Measurements from ENCODE around the gene BLVRB.

BLVRB gene

DNA sequence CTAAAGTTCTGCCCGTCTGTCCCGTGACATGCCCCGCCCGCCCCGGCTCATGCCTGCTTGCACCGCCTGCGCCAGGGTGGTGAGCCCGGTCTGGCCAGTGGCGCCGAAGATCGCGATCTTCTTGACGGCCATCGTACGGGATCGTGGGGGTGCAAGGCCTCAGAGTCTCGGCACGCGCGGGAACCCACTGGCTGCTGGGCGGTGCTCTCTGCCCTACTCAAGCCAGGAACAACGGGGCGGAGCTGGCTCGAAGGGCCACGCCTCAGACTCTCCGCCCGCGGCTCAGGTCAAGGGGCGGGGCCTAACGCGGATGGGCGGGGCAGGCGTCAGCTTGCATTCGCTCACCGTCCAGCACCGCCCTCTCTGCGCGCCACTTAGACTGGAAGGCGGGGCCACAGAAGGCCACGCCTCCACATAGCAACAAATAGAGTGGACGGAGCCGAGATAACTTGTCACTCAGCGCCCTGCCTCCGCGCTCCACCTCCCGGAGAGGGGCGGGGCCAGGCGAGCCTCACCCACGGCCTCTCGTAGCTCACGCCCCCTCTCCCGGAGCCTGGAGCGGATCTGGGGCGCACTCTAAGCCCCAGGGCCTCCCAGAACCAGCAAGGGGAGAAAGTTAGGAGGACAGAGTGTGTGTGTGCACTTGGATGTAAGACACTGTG lies at the start of gene BLVRB:
TSS of gene BLVRB (minus strand) at position 189 of the 662 bp plus-strand sequence. CDS start at position 132, 57 bp downstream.
- Histone ChIP-seq H3K79me2 (ENCODE audit: control insufficient read depth, insufficient read depth, low read length, unreplicated experiment) (peaks cover 9% of the 10 kb centered on the region), H2AFZ (ENCODE audit: low read length, unreplicated experiment) (peak within 1 kb of the TSS; percentile 71), H3K4me1 (ENCODE audit: control insufficient read depth, insufficient read depth, low read length, unreplicated experiment) (peaks cover 13% of the 10 kb centered on the region), H3K36me3 (ENCODE audit: insufficient read depth, low read length) (no peaks in the 10 kb centered on the region), H3K27ac (ENCODE audit: low read depth, low read length) (peak within 1 kb of the TSS; percentile 71), H3K4me3 (ENCODE audit: low read depth, low read length) (peak within 1 kb of the TSS; percentile 91), H3K27me3 (ENCODE audit: insufficient read depth, low read length) (peaks cover 4% of the 10 kb centered on the region; the same call in 1 of the 2 replicates)

GRCh38 chr19:40513741-40514315 lies 48.3 kb upstream of the BLVRB start:
- Histone ChIP-seq H3K27ac (ENCODE audit: low read depth, low read length) (no peak overlapping the region), H3K4me1 (ENCODE audit: control insufficient read depth, insufficient read depth, low read length, unreplicated experiment) (no peaks in the 10 kb centered on the region), H3K27me3 (ENCODE audit: insufficient read depth, low read length) (peaks cover 32% of the 10 kb centered on the region), H2AFZ (ENCODE audit: low read length, unreplicated experiment) (no peak overlapping the region), H3K79me2 (ENCODE audit: control insufficient read depth, insufficient read depth, low read length, unreplicated experiment) (no peaks in the 10 kb centered on the region), H3K4me3 (ENCODE audit: low read depth, low read length) (no peak overlapping the region), H3K36me3 (ENCODE audit: insufficient read depth, low read length) (no peaks in the 10 kb centered on the region)

- H3K4me3 ChIP-seq (ENCODE audit: low read depth, low read length) = no peak overlapping the region
- H3K27ac ChIP-seq (ENCODE audit: low read depth, low read length) = no peak overlapping the region
- peaks cover 32% of the 10 kb centered on the region for H3K27me3 ChIP-seq (ENCODE audit: insufficient read depth, low read length)
- H3K79me2 ChIP-seq (ENCODE audit: control insufficient read depth, insufficient read depth, low read length, unreplicated experiment) = no peaks in the 10 kb centered on the region
- H2AFZ ChIP-seq (ENCODE audit: low read length, unreplicated experiment) = no peak overlapping the region
- no peaks in the 10 kb centered on the region for H3K36me3 ChIP-seq (ENCODE audit: insufficient read depth, low read length)
- no peaks in the 10 kb centered on the region for H3K4me1 ChIP-seq (ENCODE audit: control insufficient read depth, insufficient read depth, low read length, unreplicated experiment)
Measured at GRCh38 chr19:40513345-40513678, 47.8 kb upstream of the BLVRB start.

DNA sequence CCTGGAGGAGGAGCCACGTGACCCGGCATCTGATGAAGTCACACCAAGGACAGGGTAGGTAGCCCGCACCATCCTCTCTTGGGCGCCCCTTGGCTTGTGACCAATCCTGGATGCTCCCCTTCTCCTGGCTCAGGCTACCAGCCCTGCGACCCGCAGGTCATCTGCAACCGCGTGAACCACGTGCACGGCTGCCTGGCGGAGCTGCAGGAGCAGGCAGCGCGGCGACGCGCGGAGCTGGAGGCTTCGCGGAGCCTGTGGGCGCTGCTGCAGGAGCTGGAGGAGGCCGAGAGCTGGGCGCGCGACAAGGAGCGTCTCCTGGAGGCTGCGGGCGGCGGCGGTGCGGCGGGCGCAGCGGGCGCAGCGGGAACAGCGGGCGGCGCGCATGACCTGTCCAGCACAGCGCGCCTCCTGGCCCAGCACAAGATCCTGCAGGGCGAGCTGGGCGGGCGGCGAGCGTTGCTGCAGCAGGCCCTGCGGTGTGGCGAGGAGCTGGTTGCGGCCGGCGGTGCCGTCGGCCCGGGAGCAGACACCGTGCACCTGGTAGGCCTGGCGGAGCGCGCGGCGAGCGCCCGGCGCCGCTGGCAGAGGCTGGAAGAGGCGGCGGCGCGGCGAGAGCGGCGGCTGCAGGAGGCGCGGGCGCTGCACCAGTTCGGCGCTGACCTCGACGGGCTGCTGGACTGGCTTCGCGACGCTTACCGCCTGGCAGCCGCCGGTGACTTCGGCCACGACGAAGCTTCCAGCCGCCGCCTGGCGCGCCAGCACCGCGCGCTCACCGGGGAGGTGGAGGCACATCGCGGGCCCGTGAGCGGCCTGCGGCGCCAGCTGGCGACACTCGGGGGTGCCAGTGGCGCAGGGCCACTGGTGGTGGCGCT lies 47.2 kb upstream of the BLVRB start:
- H3K27me3 ChIP-seq (ENCODE audit: insufficient read depth, low read length) = peaks cover 32% of the 10 kb centered on the region
- H3K27ac ChIP-seq (ENCODE audit: low read depth, low read length) = no peak overlapping the region
- H3K4me1 ChIP-seq (ENCODE audit: control insufficient read depth, insufficient read depth, low read length, unreplicated experiment) = no peaks in the 10 kb centered on the region
- H3K79me2 ChIP-seq (ENCODE audit: control insufficient read depth, insufficient read depth, low read length, unreplicated experiment) = no peaks in the 10 kb centered on the region
- no peak overlapping the region for H2AFZ ChIP-seq (ENCODE audit: low read length, unreplicated experiment)
- H3K4me3 ChIP-seq (ENCODE audit: low read depth, low read length) = no peak overlapping the region
- no peaks in the 10 kb centered on the region for H3K36me3 ChIP-seq (ENCODE audit: insufficient read depth, low read length)

GRCh38 chr19:40512110-40512472 lies 46.5 kb upstream of the BLVRB start:
- no peak overlapping the region for H3K4me3 ChIP-seq (ENCODE audit: low read depth, low read length)
- no peaks in the 10 kb centered on the region for H3K36me3 ChIP-seq (ENCODE audit: insufficient read depth, low read length)
- H3K27ac ChIP-seq (ENCODE audit: low read depth, low read length) = no peak overlapping the region
- H3K79me2 ChIP-seq (ENCODE audit: control insufficient read depth, insufficient read depth, low read length, unreplicated experiment) = no peaks in the 10 kb centered on the region
- no peak overlapping the region for H2AFZ ChIP-seq (ENCODE audit: low read length, unreplicated experiment)
- H3K27me3 ChIP-seq (ENCODE audit: insufficient read depth, low read length) = peaks cover 32% of the 10 kb centered on the region
- no peaks in the 10 kb centered on the region for H3K4me1 ChIP-seq (ENCODE audit: control insufficient read depth, insufficient read depth, low read length, unreplicated experiment)

- H3K4me1 ChIP-seq (ENCODE audit: control insufficient read depth, insufficient read depth, low read length, unreplicated experiment) = no peaks in the 10 kb centered on the region
- no peak overlapping the region for H2AFZ ChIP-seq (ENCODE audit: low read length, unreplicated experiment)
- peaks cover 32% of the 10 kb centered on the region for H3K27me3 ChIP-seq (ENCODE audit: insufficient read depth, low read length)
- no peak overlapping the region for H3K4me3 ChIP-seq (ENCODE audit: low read depth, low read length)
- H3K79me2 ChIP-seq (ENCODE audit: control insufficient read depth, insufficient read depth, low read length, unreplicated experiment) = no peaks in the 10 kb centered on the region
- no peaks in the 10 kb centered on the region for H3K36me3 ChIP-seq (ENCODE audit: insufficient read depth, low read length)
- no peak overlapping the region for H3K27ac ChIP-seq (ENCODE audit: low read depth, low read length)
Measured at GRCh38 chr19:40511487-40511886, 45.9 kb upstream of the BLVRB start.

- H3K27me3 ChIP-seq (ENCODE audit: insufficient read depth, low read length) = peaks cover 32% of the 10 kb centered on the region
- no peaks in the 10 kb centered on the region for H3K79me2 ChIP-seq (ENCODE audit: control insufficient read depth, insufficient read depth, low read length, unreplicated experiment)
- no peak overlapping the region for H2AFZ ChIP-seq (ENCODE audit: low read length, unreplicated experiment)
- H3K4me1 ChIP-seq (ENCODE audit: control insufficient read depth, insufficient read depth, low read length, unreplicated experiment) = no peaks in the 10 kb centered on the region
- H3K36me3 ChIP-seq (ENCODE audit: insufficient read depth, low read length) = no peaks in the 10 kb centered on the region
- H3K27ac ChIP-seq (ENCODE audit: low read depth, low read length) = no peak overlapping the region
- H3K4me3 ChIP-seq (ENCODE audit: low read depth, low read length) = no peak overlapping the region
Measured at GRCh38 chr19:40510526-40511115, 45.1 kb upstream of the BLVRB start.

DNA sequence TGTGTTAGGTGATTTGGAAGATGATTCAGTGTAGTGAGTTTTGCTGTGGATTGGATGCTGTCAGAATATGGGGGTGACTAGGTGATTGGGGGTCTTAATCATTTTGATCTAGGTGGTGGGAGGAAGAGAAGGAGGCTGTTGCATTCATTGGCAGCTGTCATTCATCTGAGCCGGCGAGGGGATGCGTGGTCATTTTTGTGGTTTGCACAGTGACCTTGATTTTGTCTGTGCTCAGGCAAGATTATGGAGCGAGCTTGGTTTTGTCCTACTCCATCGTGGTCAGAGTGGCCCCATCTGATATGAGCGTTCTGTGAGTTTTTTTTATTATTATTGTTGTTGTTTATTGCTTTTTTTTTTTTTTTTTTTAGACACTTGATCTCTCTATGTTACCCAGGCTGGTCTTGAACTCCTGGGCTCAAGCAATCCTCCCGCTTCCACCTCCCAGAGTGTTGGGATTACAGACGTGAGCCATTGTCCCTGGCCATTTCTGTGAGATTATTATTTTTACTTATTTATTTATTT lies 43.3 kb upstream of the BLVRB start:
- H3K36me3 ChIP-seq (ENCODE audit: insufficient read depth, low read length) = no peaks in the 10 kb centered on the region
- H3K79me2 ChIP-seq (ENCODE audit: control insufficient read depth, insufficient read depth, low read length, unreplicated experiment) = no peaks in the 10 kb centered on the region
- H3K27me3 ChIP-seq (ENCODE audit: insufficient read depth, low read length) = peaks cover 20% of the 10 kb centered on the region

DNA sequence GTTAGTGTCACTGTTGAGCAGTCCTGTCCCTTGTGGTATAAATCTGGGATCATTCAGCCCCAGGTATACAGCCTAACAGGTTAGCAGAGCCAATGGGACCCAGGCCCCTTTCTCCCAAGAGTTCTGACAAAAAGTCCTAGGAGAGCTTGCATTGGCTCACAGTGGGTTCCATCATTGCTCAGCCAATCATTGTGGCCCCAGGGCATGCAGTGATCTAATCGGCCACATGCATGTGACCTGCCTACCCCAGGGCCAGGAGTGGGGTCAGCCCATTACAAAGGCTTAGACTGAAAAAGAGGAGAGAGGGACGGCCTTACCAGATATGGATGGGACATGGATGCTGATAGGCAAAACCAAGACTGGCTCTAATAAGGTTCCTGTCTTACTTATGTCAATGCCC lies 42.3 kb upstream of the BLVRB start:
- no peaks in the 10 kb centered on the region for H3K79me2 ChIP-seq (ENCODE audit: control insufficient read depth, insufficient read depth, low read length, unreplicated experiment)
- H2AFZ ChIP-seq (ENCODE audit: low read length, unreplicated experiment) = no peak overlapping the region
- no peaks in the 10 kb centered on the region for H3K36me3 ChIP-seq (ENCODE audit: insufficient read depth, low read length)
- H3K27me3 ChIP-seq (ENCODE audit: insufficient read depth, low read length) = peaks cover 11% of the 10 kb centered on the region
- no peak overlapping the region for H3K27ac ChIP-seq (ENCODE audit: low read depth, low read length)
- no peaks in the 10 kb centered on the region for H3K4me1 ChIP-seq (ENCODE audit: control insufficient read depth, insufficient read depth, low read length, unreplicated experiment)
- no peak overlapping the region for H3K4me3 ChIP-seq (ENCODE audit: low read depth, low read length)

More for the DNA sequence above, 43.3 kb upstream of the BLVRB start:
- Histone ChIP-seq H3K4me3 (ENCODE audit: low read depth, low read length) (no peak overlapping the region), H2AFZ (ENCODE audit: low read length, unreplicated experiment) (no peak overlapping the region), H3K4me1 (ENCODE audit: control insufficient read depth, insufficient read depth, low read length, unreplicated experiment) (no peaks in the 10 kb centered on the region), H3K27ac (ENCODE audit: low read depth, low read length) (no peak overlapping the region)

DNA sequence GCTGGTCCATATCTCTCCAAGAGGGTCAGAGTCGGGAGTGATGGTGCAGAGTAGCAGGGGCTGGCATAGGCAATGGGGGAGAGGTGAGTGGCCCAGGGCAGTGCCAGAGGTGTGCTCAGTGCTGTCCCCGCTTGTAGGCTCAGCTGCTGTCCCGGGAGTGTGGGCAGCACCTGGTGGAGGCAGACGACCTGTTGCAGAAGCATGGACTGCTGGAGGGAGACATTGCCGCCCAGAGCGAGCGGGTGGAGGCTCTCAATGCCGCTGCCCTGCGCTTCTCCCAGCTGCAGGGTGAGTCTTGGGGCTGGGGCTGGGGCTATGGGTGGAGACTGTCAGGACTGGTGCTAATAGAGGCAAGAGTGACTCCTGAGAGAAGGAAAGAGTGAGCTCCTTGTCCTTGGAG lies 40.6 kb upstream of the BLVRB start:
- Histone ChIP-seq H3K27me3 (ENCODE audit: insufficient read depth, low read length) (no peaks in the 10 kb centered on the region), H3K4me1 (ENCODE audit: control insufficient read depth, insufficient read depth, low read length, unreplicated experiment) (no peaks in the 10 kb centered on the region), H3K79me2 (ENCODE audit: control insufficient read depth, insufficient read depth, low read length, unreplicated experiment) (no peaks in the 10 kb centered on the region), H2AFZ (ENCODE audit: low read length, unreplicated experiment) (no peak overlapping the region), H3K27ac (ENCODE audit: low read depth, low read length) (no peak overlapping the region), H3K4me3 (ENCODE audit: low read depth, low read length) (no peak overlapping the region), H3K36me3 (ENCODE audit: insufficient read depth, low read length) (no peaks in the 10 kb centered on the region)

All from ACC112 (cell line).